GM23338 (cell line): Measurements from ENCODE around the gene TNPO1. TPM values are rescaled to one million over a fixed set of nuclear protein-coding genes. Genes with fewer than 3 reads are reported as not detected.

Experiments used
- ATAC-seq: fragments of 200-7000 bp; cut with Tn5 transposase; 3 replicates; pipeline ENCODE4 v1.9.1; 2020
- DNase-seq: peaks from one replicate; pipeline ENCODE4 v3.0.0-alpha.2; 2015; ENCODE audit warnings: low spot score
- H2AFZ ChIP-seq: fragments of 200-600 bp; sonication (generic); 2 replicates; pipeline ENCODE4 v1.8.0; 2016; ENCODE audit warnings: antibody characterized with exemption, mild to moderate bottlenecking, moderate library complexity
- H3F3A ChIP-seq: fragments of 200-600 bp; sonication (generic); replicated peaks from 2 replicates; pipeline ENCODE4 v1.8.0; 2017; ENCODE audit warnings: antibody characterized with exemption, mixed run types, low read depth
- H3K27ac ChIP-seq: fragments of 200-600 bp; sonication (generic); 2 replicates; pipeline ENCODE4 v1.6.1; 2016; ENCODE audit warnings: low read depth
- H3K27me3 ChIP-seq: fragments of 200-600 bp; sonication (generic); 2 replicates; pipeline ENCODE4 v1.8.0; 2016; ENCODE audit warnings: mild to moderate bottlenecking, mixed run types, moderate library complexity; ENCODE audit not compliant: insufficient read depth
- H3K36me3 ChIP-seq: fragments of 200-600 bp; sonication (generic); 2 replicates; pipeline ENCODE4 v1.8.0; 2016; ENCODE audit warnings: mild to moderate bottlenecking; ENCODE audit not compliant: insufficient read depth
- H3K4me1 ChIP-seq: fragments of 200-600 bp; sonication (generic); 2 replicates; pipeline ENCODE4 v1.8.0; 2016; ENCODE audit warnings: mild to moderate bottlenecking, moderate library complexity; ENCODE audit not compliant: insufficient read depth
- H3K4me2 ChIP-seq: fragments of 200-600 bp; sonication (generic); 2 replicates; pipeline ENCODE4 v1.7.1; 2017; ENCODE audit warnings: mixed run types
- H3K4me3 ChIP-seq: fragments of 200-600 bp; sonication (generic); 2 replicates; pipeline ENCODE4 v1.6.1; 2016; ENCODE audit warnings: mixed run types
- H3K79me2 ChIP-seq: fragments of 200-600 bp; sonication (generic); replicated peaks from 2 replicates; pipeline ENCODE4 v1.8.0; 2017; ENCODE audit warnings: mild to moderate bottlenecking; ENCODE audit not compliant: insufficient read depth
- H3K9me2 ChIP-seq: fragments of 200-600 bp; sonication (generic); 2 replicates; pipeline ENCODE4 v1.8.0; 2017; ENCODE audit not compliant: insufficient read depth
- H4K20me1 ChIP-seq: fragments of 200-600 bp; sonication (generic); replicated peaks from 2 replicates; pipeline ENCODE4 v1.8.0; 2017; ENCODE audit warnings: mild to moderate bottlenecking; ENCODE audit not compliant: insufficient read depth
- H3K27ac Mint-ChIP-seq: 2 replicates; pipeline ENCODE4 v1.8.0; 2020; ENCODE audit warnings: inconsistent platforms, mild to moderate bottlenecking, moderate library complexity, mixed read lengths
- H3K27me3 Mint-ChIP-seq: 3 replicates; pipeline ENCODE4 v1.8.0; 2022; ENCODE audit warnings: low read depth, mild to moderate bottlenecking, moderate library complexity, mixed read lengths, inconsistent platforms; ENCODE audit not compliant: insufficient read depth, poor library complexity
- H3K36me3 Mint-ChIP-seq: 3 replicates; pipeline ENCODE4 v1.8.0; 2021; ENCODE audit warnings: low read depth, mild to moderate bottlenecking, inconsistent platforms, moderate library complexity, mixed read lengths
- H3K4me1 Mint-ChIP-seq: 3 replicates; pipeline ENCODE4 v1.8.0; 2020; ENCODE audit warnings: mild to moderate bottlenecking, inconsistent platforms, mixed read lengths
- H3K4me3 Mint-ChIP-seq: 3 replicates; pipeline ENCODE4 v1.8.0; 2021; ENCODE audit warnings: moderate library complexity, mild to moderate bottlenecking, inconsistent platforms, mixed read lengths
- H3K9me3 Mint-ChIP-seq: 3 replicates; pipeline ENCODE4 v1.8.0; 2020; ENCODE audit warnings: moderate library complexity, mild to moderate bottlenecking, inconsistent platforms, mixed read lengths
- CREB1 ChIP-seq: fragments of 250-450 bp; sonication (Bioruptor Pico); IDR thresholded peaks from 2 replicates; pipeline ENCODE4 v1.5.0; 2020; ENCODE audit warnings: low read depth, mild to moderate bottlenecking, moderate library complexity
- EZH2 ChIP-seq: fragments of 200-600 bp; sonication (generic); IDR thresholded peaks from one replicate; pipeline ENCODE4 v1.8.0; 2017; ENCODE audit warnings: antibody characterized with exemption, mild to moderate bottlenecking, low read depth; ENCODE audit not compliant: unreplicated experiment
- EZH2phosphoT487 ChIP-seq: fragments of 200-600 bp; sonication (generic); IDR thresholded peaks from one replicate; pipeline ENCODE4 v1.8.1; 2018; ENCODE audit warnings: antibody characterized with exemption; ENCODE audit not compliant: unreplicated experiment
- JUNB ChIP-seq: IDR thresholded peaks from one replicate; pipeline ENCODE4 v1.6.1; 2016; ENCODE audit warnings: antibody characterized with exemption; ENCODE audit not compliant: unreplicated experiment
- NANOG ChIP-seq: IDR thresholded peaks from 2 replicates; pipeline ENCODE4 v1.6.1; 2016; ENCODE audit warnings: antibody characterized with exemption, borderline replicate concordance
- POLR2AphosphoS5 ChIP-seq: IDR thresholded peaks from 2 replicates; pipeline ENCODE4 v1.6.1; 2016; ENCODE audit warnings: antibody characterized with exemption, low read depth
- STAT1 ChIP-seq: IDR thresholded peaks from one replicate; pipeline ENCODE4 v1.6.1; 2016; ENCODE audit warnings: antibody characterized with exemption; ENCODE audit not compliant: unreplicated experiment
- ZNF114 ChIP-seq: fragments of 250-450 bp; sonication (Bioruptor Pico); IDR thresholded peaks from 2 replicates; pipeline ENCODE4 v1.5.0; 2020; ENCODE audit warnings: mild to moderate bottlenecking, moderate library complexity
- ZNF331 ChIP-seq: fragments of 250-450 bp; sonication (Bioruptor Pico); IDR thresholded peaks from 2 replicates; pipeline ENCODE4 v1.5.0; 2020; ENCODE audit warnings: low read depth, mild to moderate bottlenecking, moderate library complexity
- polyA plus RNA-seq: library from polyadenylated mRNA; unstranded; fragments of >200 nt; fragmentation: Nextera tagmentation; extraction: Ambion mirVana; gene quantifications from 2 replicates; pipeline ENCODE4 v1.2.1, GENCODE V29; 2016
- total RNA-seq: library from RNA; depleted of rRNA; stranded (reverse); fragments of >200 nt; shearing (Covaris generic); gene quantifications from 2 replicates; pipeline ENCODE4 v1.2.3, GENCODE V29; 2014
- TF ChIP-seq, protein P1 (sequence below): IDR thresholded peaks from one replicate; pipeline ENCODE4 v1.6.1; 2018; ENCODE audit warnings: antibody characterized with exemption; ENCODE audit not compliant: unreplicated experiment
- TF ChIP-seq, protein P2 (sequence below): fragments of 250-450 bp; sonication (Bioruptor Pico); IDR thresholded peaks from 2 replicates; pipeline ENCODE4 v1.5.0; 2020; ENCODE audit warnings: mild to moderate bottlenecking, moderate library complexity
- TF ChIP-seq, protein P3 (sequence below), 2 experiments: fragments of 200-600 bp in 1 of 2; sonication (generic) in 1 of 2; conservative IDR thresholded peaks; 2 replicates each; pipeline versions ENCODE4 v1.5.1 to v1.6.1; 2016 to 2017; ENCODE audit warnings: antibody characterized with exemption in 2 of 2, low read depth in 2 of 2, mild to moderate bottlenecking in 2 of 2, moderate library complexity in 1 of 2
- TF ChIP-seq, protein P4 (sequence below): IDR thresholded peaks from 2 replicates; pipeline ENCODE4 v1.6.1; 2016; ENCODE audit warnings: antibody characterized with exemption

TNPO1 gene
- total and polyA plus RNA-seq, 2 experiments from 2014 or later, result 117 to 197 TPM

DNA sequence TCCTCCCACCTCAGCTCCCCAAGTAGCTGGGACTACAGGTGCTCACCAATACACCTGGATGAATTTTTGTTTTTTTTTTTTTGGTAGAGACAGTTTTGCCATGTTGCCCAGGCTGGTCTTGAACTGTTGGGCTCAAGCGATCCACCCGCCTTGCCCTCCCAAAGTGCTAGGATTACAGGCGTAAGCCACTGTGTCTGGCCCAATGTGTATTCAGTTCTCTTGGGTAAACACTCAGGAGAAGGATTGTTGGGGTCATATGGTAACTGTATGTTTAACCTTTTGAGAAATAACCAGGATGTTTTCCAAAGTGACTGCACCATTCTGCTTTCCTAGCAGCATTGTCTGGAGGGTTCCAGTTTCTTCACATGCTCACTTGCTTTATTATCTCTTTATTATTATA, 67.4 kb downstream of the TNPO1 start:
- no peaks in the 10 kb centered on the region for H3K9me3 Mint-ChIP-seq
- H3K27me3 ChIP-seq, result no peaks in the 10 kb centered on the region
- peaks cover 82% of the 10 kb centered on the region for H3K36me3 Mint-ChIP-seq
- peaks cover 15% of the 10 kb centered on the region for H4K20me1 ChIP-seq
- no peak overlapping the region for H3K27ac Mint-ChIP-seq
- no peak for ATAC-seq
- H3K27ac ChIP-seq, result no peak overlapping the region
- H3F3A ChIP-seq, result no peaks in the 10 kb centered on the region
- H3K4me2 ChIP-seq, result no peak overlapping the region
- TF ChIP-seq STAT1, result no peak
- TF ChIP-seq EZH2, result no peak
- TF ChIP-seq CREB1 (CRISPR knock-in tag), result no peak
- TF ChIP-seq, protein P1, sequence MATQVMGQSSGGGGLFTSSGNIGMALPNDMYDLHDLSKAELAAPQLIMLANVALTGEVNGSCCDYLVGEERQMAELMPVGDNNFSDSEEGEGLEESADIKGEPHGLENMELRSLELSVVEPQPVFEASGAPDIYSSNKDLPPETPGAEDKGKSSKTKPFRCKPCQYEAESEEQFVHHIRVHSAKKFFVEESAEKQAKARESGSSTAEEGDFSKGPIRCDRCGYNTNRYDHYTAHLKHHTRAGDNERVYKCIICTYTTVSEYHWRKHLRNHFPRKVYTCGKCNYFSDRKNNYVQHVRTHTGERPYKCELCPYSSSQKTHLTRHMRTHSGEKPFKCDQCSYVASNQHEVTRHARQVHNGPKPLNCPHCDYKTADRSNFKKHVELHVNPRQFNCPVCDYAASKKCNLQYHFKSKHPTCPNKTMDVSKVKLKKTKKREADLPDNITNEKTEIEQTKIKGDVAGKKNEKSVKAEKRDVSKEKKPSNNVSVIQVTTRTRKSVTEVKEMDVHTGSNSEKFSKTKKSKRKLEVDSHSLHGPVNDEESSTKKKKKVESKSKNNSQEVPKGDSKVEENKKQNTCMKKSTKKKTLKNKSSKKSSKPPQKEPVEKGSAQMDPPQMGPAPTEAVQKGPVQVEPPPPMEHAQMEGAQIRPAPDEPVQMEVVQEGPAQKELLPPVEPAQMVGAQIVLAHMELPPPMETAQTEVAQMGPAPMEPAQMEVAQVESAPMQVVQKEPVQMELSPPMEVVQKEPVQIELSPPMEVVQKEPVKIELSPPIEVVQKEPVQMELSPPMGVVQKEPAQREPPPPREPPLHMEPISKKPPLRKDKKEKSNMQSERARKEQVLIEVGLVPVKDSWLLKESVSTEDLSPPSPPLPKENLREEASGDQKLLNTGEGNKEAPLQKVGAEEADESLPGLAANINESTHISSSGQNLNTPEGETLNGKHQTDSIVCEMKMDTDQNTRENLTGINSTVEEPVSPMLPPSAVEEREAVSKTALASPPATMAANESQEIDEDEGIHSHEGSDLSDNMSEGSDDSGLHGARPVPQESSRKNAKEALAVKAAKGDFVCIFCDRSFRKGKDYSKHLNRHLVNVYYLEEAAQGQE, result no peak
- no peak for TF ChIP-seq NANOG
- TF ChIP-seq ZNF331 (CRISPR knock-in tag), result no peak
- TF ChIP-seq, protein P2, sequence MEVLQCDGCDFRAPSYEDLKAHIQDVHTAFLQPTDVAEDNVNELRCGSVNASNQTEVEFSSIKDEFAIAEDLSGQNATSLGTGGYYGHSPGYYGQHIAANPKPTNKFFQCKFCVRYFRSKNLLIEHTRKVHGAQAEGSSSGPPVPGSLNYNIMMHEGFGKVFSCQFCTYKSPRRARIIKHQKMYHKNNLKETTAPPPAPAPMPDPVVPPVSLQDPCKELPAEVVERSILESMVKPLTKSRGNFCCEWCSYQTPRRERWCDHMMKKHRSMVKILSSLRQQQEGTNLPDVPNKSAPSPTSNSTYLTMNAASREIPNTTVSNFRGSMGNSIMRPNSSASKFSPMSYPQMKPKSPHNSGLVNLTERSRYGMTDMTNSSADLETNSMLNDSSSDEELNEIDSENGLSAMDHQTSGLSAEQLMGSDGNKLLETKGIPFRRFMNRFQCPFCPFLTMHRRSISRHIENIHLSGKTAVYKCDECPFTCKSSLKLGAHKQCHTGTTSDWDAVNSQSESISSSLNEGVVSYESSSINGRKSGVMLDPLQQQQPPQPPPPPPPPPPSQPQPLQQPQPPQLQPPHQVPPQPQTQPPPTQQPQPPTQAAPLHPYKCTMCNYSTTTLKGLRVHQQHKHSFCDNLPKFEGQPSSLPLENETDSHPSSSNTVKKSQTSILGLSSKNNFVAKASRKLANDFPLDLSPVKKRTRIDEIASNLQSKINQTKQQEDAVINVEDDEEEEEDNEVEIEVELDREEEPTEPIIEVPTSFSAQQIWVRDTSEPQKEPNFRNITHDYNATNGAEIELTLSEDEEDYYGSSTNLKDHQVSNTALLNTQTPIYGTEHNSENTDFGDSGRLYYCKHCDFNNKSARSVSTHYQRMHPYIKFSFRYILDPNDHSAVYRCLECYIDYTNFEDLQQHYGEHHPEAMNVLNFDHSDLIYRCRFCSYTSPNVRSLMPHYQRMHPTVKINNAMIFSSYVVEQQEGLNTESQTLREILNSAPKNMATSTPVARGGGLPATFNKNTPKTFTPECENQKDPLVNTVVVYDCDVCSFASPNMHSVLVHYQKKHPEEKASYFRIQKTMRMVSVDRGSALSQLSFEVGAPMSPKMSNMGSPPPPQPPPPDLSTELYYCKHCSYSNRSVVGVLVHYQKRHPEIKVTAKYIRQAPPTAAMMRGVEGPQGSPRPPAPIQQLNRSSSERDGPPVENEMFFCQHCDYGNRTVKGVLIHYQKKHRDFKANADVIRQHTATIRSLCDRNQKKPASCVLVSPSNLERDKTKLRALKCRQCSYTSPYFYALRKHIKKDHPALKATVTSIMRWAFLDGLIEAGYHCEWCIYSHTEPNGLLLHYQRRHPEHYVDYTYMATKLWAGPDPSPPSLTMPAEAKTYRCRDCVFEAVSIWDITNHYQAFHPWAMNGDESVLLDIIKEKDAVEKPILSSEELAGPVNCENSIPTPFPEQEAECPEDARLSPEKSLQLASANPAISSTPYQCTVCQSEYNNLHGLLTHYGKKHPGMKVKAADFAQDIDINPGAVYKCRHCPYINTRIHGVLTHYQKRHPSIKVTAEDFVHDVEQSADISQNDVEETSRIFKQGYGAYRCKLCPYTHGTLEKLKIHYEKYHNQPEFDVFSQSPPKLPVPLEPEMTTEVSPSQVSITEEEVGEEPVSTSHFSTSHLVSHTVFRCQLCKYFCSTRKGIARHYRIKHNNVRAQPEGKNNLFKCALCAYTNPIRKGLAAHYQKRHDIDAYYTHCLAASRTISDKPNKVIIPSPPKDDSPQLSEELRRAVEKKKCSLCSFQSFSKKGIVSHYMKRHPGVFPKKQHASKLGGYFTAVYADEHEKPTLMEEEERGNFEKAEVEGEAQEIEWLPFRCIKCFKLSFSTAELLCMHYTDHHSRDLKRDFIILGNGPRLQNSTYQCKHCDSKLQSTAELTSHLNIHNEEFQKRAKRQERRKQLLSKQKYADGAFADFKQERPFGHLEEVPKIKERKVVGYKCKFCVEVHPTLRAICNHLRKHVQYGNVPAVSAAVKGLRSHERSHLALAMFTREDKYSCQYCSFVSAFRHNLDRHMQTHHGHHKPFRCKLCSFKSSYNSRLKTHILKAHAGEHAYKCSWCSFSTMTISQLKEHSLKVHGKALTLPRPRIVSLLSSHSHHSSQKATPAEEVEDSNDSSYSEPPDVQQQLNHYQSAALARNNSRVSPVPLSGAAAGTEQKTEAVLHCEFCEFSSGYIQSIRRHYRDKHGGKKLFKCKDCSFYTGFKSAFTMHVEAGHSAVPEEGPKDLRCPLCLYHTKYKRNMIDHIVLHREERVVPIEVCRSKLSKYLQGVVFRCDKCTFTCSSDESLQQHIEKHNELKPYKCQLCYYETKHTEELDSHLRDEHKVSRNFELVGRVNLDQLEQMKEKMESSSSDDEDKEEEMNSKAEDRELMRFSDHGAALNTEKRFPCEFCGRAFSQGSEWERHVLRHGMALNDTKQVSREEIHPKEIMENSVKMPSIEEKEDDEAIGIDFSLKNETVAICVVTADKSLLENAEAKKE, result no peak
- TF ChIP-seq, protein P3, sequence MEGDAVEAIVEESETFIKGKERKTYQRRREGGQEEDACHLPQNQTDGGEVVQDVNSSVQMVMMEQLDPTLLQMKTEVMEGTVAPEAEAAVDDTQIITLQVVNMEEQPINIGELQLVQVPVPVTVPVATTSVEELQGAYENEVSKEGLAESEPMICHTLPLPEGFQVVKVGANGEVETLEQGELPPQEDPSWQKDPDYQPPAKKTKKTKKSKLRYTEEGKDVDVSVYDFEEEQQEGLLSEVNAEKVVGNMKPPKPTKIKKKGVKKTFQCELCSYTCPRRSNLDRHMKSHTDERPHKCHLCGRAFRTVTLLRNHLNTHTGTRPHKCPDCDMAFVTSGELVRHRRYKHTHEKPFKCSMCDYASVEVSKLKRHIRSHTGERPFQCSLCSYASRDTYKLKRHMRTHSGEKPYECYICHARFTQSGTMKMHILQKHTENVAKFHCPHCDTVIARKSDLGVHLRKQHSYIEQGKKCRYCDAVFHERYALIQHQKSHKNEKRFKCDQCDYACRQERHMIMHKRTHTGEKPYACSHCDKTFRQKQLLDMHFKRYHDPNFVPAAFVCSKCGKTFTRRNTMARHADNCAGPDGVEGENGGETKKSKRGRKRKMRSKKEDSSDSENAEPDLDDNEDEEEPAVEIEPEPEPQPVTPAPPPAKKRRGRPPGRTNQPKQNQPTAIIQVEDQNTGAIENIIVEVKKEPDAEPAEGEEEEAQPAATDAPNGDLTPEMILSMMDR (conservative IDR thresholded peaks at IDR 0.05; ENCODE audit: low read depth in 2 of 2), result no peak
- no peak for TF ChIP-seq ZNF114 (CRISPR knock-in tag)
- TF ChIP-seq EZH2phosphoT487, result no peak
- TF ChIP-seq POLR2AphosphoS5, result no peak
- TF ChIP-seq, protein P4, sequence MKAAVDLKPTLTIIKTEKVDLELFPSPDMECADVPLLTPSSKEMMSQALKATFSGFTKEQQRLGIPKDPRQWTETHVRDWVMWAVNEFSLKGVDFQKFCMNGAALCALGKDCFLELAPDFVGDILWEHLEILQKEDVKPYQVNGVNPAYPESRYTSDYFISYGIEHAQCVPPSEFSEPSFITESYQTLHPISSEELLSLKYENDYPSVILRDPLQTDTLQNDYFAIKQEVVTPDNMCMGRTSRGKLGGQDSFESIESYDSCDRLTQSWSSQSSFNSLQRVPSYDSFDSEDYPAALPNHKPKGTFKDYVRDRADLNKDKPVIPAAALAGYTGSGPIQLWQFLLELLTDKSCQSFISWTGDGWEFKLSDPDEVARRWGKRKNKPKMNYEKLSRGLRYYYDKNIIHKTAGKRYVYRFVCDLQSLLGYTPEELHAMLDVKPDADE, result no peak
- TF ChIP-seq JUNB, result no peak
- peaks cover 3% of the 10 kb centered on the region for H3K27me3 Mint-ChIP-seq
- H3K4me1 Mint-ChIP-seq, result no peaks in the 10 kb centered on the region
- DNase-seq, result no peak
- H3K4me1 ChIP-seq, result no peaks in the 10 kb centered on the region
- no peaks in the 10 kb centered on the region for H3K9me2 ChIP-seq
- H2AFZ ChIP-seq, result no peak overlapping the region
- H3K4me3 ChIP-seq, result no peak overlapping the region
- peaks cover 35% of the 10 kb centered on the region for H3K79me2 ChIP-seq
- H3K36me3 ChIP-seq, result peaks cover 75% of the 10 kb centered on the region
- H3K4me3 Mint-ChIP-seq, result no peak overlapping the region
